BJ (cell line): Measurements from ENCODE around the gene FHOD3. TPM values are rescaled to one million over a fixed set of nuclear protein-coding genes. Genes with fewer than 3 reads are reported as not detected.

Experiments
- CTCF ChIA-PET: fragments of 350-600 bp; formaldehyde crosslinking; extraction: SDS; loops from one replicate; lab custom pipeline; 2021; ENCODE audit warnings: antibody characterized with exemption, inconsistent platforms; lab: Yijun Ruan, JAX
- POLR2A ChIA-PET: fragments of 300-600 bp; sonication (Branson Sonifier 250); formaldehyde crosslinking; extraction: SDS; loops from one replicate; lab custom pipeline; 2021; ENCODE audit warnings: antibody characterized with exemption; lab: Charles Lee
- DNase-seq: peaks from one replicate; pipeline ENCODE4 v3.0.0-alpha.2; 2011; ENCODE audit warnings: low read depth
- H3K27me3 ChIP-seq: 2 replicates; pipeline ENCODE4 v1.6.0; 2011; ENCODE audit warnings: low read length; ENCODE audit not compliant: control insufficient read depth, insufficient read depth
- H3K36me3 ChIP-seq: 2 replicates; pipeline ENCODE4 v1.5.1; 2011; ENCODE audit warnings: low read length; ENCODE audit not compliant: control insufficient read depth, insufficient read depth
- H3K4me3 ChIP-seq: 2 replicates; pipeline ENCODE4 v1.5.1; 2011; ENCODE audit warnings: low read depth, mild to moderate bottlenecking, control low read depth, low read length
- CTCF ChIP-seq: IDR thresholded peaks from 2 replicates; pipeline ENCODE4 v1.5.1; 2011; ENCODE audit warnings: low read depth, mild to moderate bottlenecking, control low read depth, inconsistent platforms, low read length, moderate library complexity; ENCODE audit not compliant: insufficient read depth
- polyA plus RNA-seq: library from polyadenylated mRNA; depleted of rRNA; stranded (reverse); fragments of >200 nt; gene quantifications from 2 replicates; pipeline ENCODE4 v1.2.3, GENCODE V29; 2011

The FHOD3 gene
- polyA plus RNA-seq, 1 experiment, result 24.6 TPM

GRCh38 chr18:36304723-36305122 is 7.2 kb downstream of the FHOD3 start:
- DNase-seq, result no peak
- ChIA-PET CTCF (interaction anchor here (0.7 to 1.1 kb wide), 3 partner anchors 50 to 268 kb away, joined by 3 read pairs; no protein-coding TSS in a partner anchor), POLR2A (no interaction called here)
- Histone ChIP-seq H3K27me3 (no peaks in the 10 kb centered on the region), H3K36me3 (no peaks in the 10 kb centered on the region), H3K4me3 (no peak overlapping the region)
- TF ChIP-seq CTCF, result no peak

GRCh38 chr18:36305375-36305774 is 7.9 kb downstream of the FHOD3 start:
- TF ChIP-seq CTCF, result no peak
- no peak for DNase-seq
- no peaks in the 10 kb centered on the region for H3K27me3 ChIP-seq
- H3K4me3 ChIP-seq, result no peak overlapping the region
- no peaks in the 10 kb centered on the region for H3K36me3 ChIP-seq
- POLR2A ChIA-PET, result no interaction called here
- CTCF ChIA-PET, result no interaction called here

- ChIA-PET POLR2A (no interaction called here), CTCF (no interaction called here)
- Histone ChIP-seq H3K36me3 (no peaks in the 10 kb centered on the region), H3K4me3 (no peak overlapping the region), H3K27me3 (no peaks in the 10 kb centered on the region)
- no peak for DNase-seq
- no peak for TF ChIP-seq CTCF
Observed at GRCh38 chr18:36307513-36307912, 10.0 kb downstream of the FHOD3 start.

- ChIA-PET POLR2A (interaction anchor here (0.6 kb wide), 1 partner anchor 114 kb away, joined by 11 read pairs; no protein-coding TSS in a partner anchor), CTCF (interaction anchor here (0.8 to 1.4 kb wide), 2 partner anchors 11 to 264 kb away, joined by 3 to 6 read pairs; no protein-coding TSS in a partner anchor)
Observed at GRCh38 chr18:36308711-36309435, 11.4 kb downstream of the FHOD3 start.

More at GRCh38 chr18:36308711-36309435, 11.4 kb downstream of the FHOD3 start:
- no peak overlapping the region for H3K4me3 ChIP-seq
- no peak for TF ChIP-seq CTCF
- no peaks in the 10 kb centered on the region for H3K27me3 ChIP-seq
- DNase-seq, result no peak
- no peaks in the 10 kb centered on the region for H3K36me3 ChIP-seq
